ENCODE measurements around the gene HOXA13.

DNA sequence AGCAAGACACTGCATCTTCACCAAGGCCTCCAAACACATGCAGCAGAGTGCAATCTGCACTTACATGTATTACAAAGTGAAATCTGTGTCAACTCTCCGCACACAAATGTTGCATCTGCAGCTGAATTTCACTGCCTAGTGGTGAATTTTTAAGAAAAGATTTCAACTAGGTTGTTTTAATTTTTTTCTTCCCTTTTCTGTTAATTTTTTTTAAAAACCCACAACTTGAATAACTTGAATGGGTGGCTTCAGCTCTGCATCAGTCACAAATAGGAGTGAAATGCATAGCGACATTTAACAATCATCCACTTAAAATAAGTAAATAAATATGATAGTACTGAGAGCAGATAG is 5.9 kb downstream of the HOXA13 start:
- TF ChIP-seq, protein P1, sequence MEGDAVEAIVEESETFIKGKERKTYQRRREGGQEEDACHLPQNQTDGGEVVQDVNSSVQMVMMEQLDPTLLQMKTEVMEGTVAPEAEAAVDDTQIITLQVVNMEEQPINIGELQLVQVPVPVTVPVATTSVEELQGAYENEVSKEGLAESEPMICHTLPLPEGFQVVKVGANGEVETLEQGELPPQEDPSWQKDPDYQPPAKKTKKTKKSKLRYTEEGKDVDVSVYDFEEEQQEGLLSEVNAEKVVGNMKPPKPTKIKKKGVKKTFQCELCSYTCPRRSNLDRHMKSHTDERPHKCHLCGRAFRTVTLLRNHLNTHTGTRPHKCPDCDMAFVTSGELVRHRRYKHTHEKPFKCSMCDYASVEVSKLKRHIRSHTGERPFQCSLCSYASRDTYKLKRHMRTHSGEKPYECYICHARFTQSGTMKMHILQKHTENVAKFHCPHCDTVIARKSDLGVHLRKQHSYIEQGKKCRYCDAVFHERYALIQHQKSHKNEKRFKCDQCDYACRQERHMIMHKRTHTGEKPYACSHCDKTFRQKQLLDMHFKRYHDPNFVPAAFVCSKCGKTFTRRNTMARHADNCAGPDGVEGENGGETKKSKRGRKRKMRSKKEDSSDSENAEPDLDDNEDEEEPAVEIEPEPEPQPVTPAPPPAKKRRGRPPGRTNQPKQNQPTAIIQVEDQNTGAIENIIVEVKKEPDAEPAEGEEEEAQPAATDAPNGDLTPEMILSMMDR (conservative IDR thresholded peaks at IDR 0.05; ENCODE audit: low read length), result no peak
- no peak for TF ChIP-seq EZH2phosphoT487 (IDR thresholded peaks at IDR 0.05; ENCODE audit: borderline replicate concordance, low read depth, low read length)

Data from OCI-LY7 (cell line).